ENCODE results near the gene MAN1B1. TPM values are rescaled to one million over a fixed set of nuclear protein-coding genes. Genes with fewer than 3 reads are reported as not detected.

MAN1B1 gene
- total RNA-seq (2021; ENCODE audit: unreplicated experiment) (50.9 TPM), Bru-seq, nascent RNA (percentile 57 among the genes with signal in this experiment), BruChase-seq, experiment 1, labeled RNA remaining after a 6-hour chase (percentile 79 among the genes with signal in this experiment), BruChase-seq, experiment 2, labeled RNA remaining after a 2-hour chase (percentile 74 among the genes with signal in this experiment)
- 53.6 and 53.7 TPM in 2 replicates for polyA plus RNA-seq (2012)
- long read RNA-seq, full-length matches to known transcripts, result 119 of 159 reads
- long read RNA-seq, partial matches to known transcripts, result 22 of 159 reads
- long read RNA-seq, other reads (novel, unspliced or antisense), result 18 of 159 reads

GRCh38 chr9:137086531-137087408 lies at the start of gene MAN1B1:
TSS of gene MAN1B1 (plus strand) at chr9:137086985. CDS start at chr9:137087000, 15 bp downstream.
- Histone ChIP-seq H3K36me3 (ENCODE audit: control insufficient read depth in 1 of 2, insufficient read depth in 2 of 2, low read length in 2 of 2) (0 out of 4 replicates have a peak, but pooled peaks cover 0 to 4% of the 10 kb centered on the region in 2 experiments), H3K4me1 (ENCODE audit: control insufficient read depth in 1 of 2, insufficient read depth in 2 of 2, low read length in 2 of 2) (peaks cover 38 to 56% of the 10 kb centered on the region in 2 experiments), H3K79me2 (ENCODE audit: insufficient read depth, low read length) (peaks cover 14% of the 10 kb centered on the region; the same call in 1 of the 2 replicates), H3K9me3 (ENCODE audit: control insufficient read depth in 1 of 2, insufficient read depth in 1 of 2, low read depth in 1 of 2, low read length in 2 of 2) (no peaks in the 10 kb centered on the region), H3K9me2 (ENCODE audit: insufficient read depth) (no peaks in the 10 kb centered on the region), H3K4me2 (ENCODE audit: low read length) (peak within 1 kb of the TSS; percentile 98), H2AFZ (ENCODE audit: low read depth, low read length, poor library complexity, severe bottlenecking) (no peak within 1 kb of the TSS), H3K27ac (ENCODE audit: low read depth, low read length) (peak within 1 kb of the TSS; percentile 98), H3K27me3 (ENCODE audit: insufficient read depth, low read length) (no peaks in the 10 kb centered on the region), H4K20me1 (ENCODE audit: insufficient read depth) (no peaks in the 10 kb centered on the region), H3K9ac (ENCODE audit: low read length) (peak within 1 kb of the TSS; percentile 96), H3K4me3 (replicated peaks in 1 of 2; ENCODE audit: low read depth in 1 of 2, low read length in 2 of 2) (peak within 1 kb of the TSS; percentile 83 to 96)
- POLR2A ChIA-PET, result interaction anchor here (0.7 to 4.8 kb wide), 12 partner anchors 10 to 504 kb away, joined by 3 to 43 read pairs (median 4); partner anchors contain the start of genes LCNL1, SAPCD2, TUBB4B and UAP1L1
- BruUV-seq (replicated peaks), result no TSS peak
- ATAC-seq, result peak; percentile 83
- RAD21 ChIA-PET (ENCODE audit: low non-redundant PET in 1 of 2, low total read pairs in 2 of 2, uncharacterized antibody in 2 of 2, unreplicated experiment in 2 of 2), result interaction anchor here (1.5 to 2.1 kb wide), 2 partner anchors 19 kb away, joined by 5 to 12 read pairs; no protein-coding TSS in a partner anchor
- CTCF ChIA-PET, result interaction anchor here (0.8 to 4.8 kb wide), 16 partner anchors 18 to 336 kb away, joined by 3 to 49 read pairs (median 4); partner anchors contain the start of genes AJM1, EXD3, NPDC1 and RNF224
- intact Hi-C loops (cut with micrococcal nuclease), result loop anchor here (1.0 kb wide), 1 partner anchor 32 kb away; no protein-coding TSS in a partner anchor
- DNase-seq (ENCODE audit: low read depth, low spot score), result peak; percentile 98
- peak; percentile 89 for TF ChIP-seq POLR2AphosphoS5 (IDR thresholded peaks at IDR 0.05; ENCODE audit: low read depth, low read length)
- TF ChIP-seq JUND (IDR thresholded peaks at IDR 0.05), result no peak
- TF ChIP-seq YY1 (IDR thresholded peaks at IDR 0.05; ENCODE audit: extremely low read depth, insufficient replicate concordance, low read depth, low read length), result peak; percentile 91
- TF ChIP-seq ZFX (IDR thresholded peaks at IDR 0.05), result peak; percentile 76; the same call in 1 of the 2 replicates
- TF ChIP-seq TCF7L2 (IDR thresholded peaks at IDR 0.05; ENCODE audit: borderline replicate concordance, extremely low read depth, insufficient read depth, insufficient read length), result peak; percentile 45

All from HCT116 (cell line).